H1 (cell line): Measurements from ENCODE around the gene ILDR2. TPM values are rescaled to one million over a fixed set of nuclear protein-coding genes. Genes with fewer than 3 reads are reported as not detected.

Experiments
- CTCF ChIA-PET: fragments of 300-600 bp; sonication (Branson Sonifier 250); formaldehyde crosslinking; loops from one replicate; lab custom pipeline; 2021; ENCODE audit not compliant: partially characterized antibody; lab: Charles Lee
- POLR2A ChIA-PET: fragments of 300-600 bp; sonication (Branson Sonifier 250); formaldehyde crosslinking; loops from one replicate; lab custom pipeline; 2021; ENCODE audit warnings: inconsistent platforms; ENCODE audit not compliant: partially characterized antibody; lab: Charles Lee
- DNase-seq, 2 experiments: peaks; one replicate each; pipeline versions ENCODE4 v3.0.0 to v3.0.0-alpha.2; 2010 to 2022; ENCODE audit warnings: low spot score in 2 of 2, low read depth in 1 of 2, mixed read lengths in 1 of 2
- FAIRE-seq: peaks from 2 replicates; lab custom pipeline; 2011; peaks lifted over from hg19 to GRCh38; lab: Jason Lieb, UNC
- H2AFZ ChIP-seq: 2 replicates; pipeline ENCODE4 v1.8.1; 2012; ENCODE audit warnings: low read length, inconsistent platforms
- H2AK5ac ChIP-seq: 2 replicates; pipeline ENCODE4 v1.6.1; 2013; ENCODE audit warnings: low read depth, low read length
- H2BK120ac ChIP-seq: replicated peaks from 2 replicates; pipeline ENCODE3; 2013; ENCODE audit warnings: low read depth, low read length, inconsistent platforms
- H2BK12ac ChIP-seq: 2 replicates; pipeline ENCODE4 v1.6.1; 2013; ENCODE audit warnings: low read depth, low read length
- H2BK15ac ChIP-seq: 2 replicates; pipeline ENCODE4 v1.6.1; 2013; ENCODE audit warnings: low read length
- H2BK20ac ChIP-seq: 2 replicates; pipeline ENCODE4 v1.6.1; 2013; ENCODE audit warnings: low read length
- H2BK5ac ChIP-seq: 2 replicates; pipeline ENCODE4 v1.6.1; 2013; ENCODE audit warnings: low read depth, low read length
- H3K14ac ChIP-seq: 2 replicates; pipeline ENCODE4 v1.6.1; 2013; ENCODE audit warnings: inconsistent platforms; ENCODE audit not compliant: insufficient read length
- H3K18ac ChIP-seq: 2 replicates; pipeline ENCODE4 v1.6.1; 2013; ENCODE audit warnings: low read length; ENCODE audit errors: extremely low read depth
- H3K23ac ChIP-seq: 2 replicates; pipeline ENCODE4 v1.6.1; 2013; ENCODE audit warnings: inconsistent platforms; ENCODE audit not compliant: insufficient read length
- H3K23me2 ChIP-seq: 2 replicates; pipeline ENCODE4 v1.6.1; 2013; ENCODE audit warnings: low read depth, low read length
- H3K27ac ChIP-seq: 2 replicates; pipeline ENCODE4 v1.6.1; 2011; ENCODE audit warnings: low read depth, low read length, inconsistent platforms
- H3K27me3 ChIP-seq, 4 experiments: replicated peaks in 1 of 4; 1 replicate in 1 of 4; 2 replicates in 3 of 4; pipeline versions ENCODE4 v1.6.1 to v1.8.1; 2011 to 2013; ENCODE audit warnings: low read length in 3 of 4, mild to moderate bottlenecking in 3 of 4, inconsistent platforms in 2 of 4, mixed read lengths in 2 of 4, moderate library complexity in 1 of 4; ENCODE audit not compliant: control insufficient read depth in 3 of 4, insufficient read depth in 3 of 4; ENCODE audit errors: extremely low read depth in 1 of 4
- H3K36me3 ChIP-seq, 4 experiments: 2 replicates each; pipeline versions ENCODE4 v1.6.1 to v1.8.1; 2011 to 2013; ENCODE audit warnings: mild to moderate bottlenecking in 4 of 4, low read length in 3 of 4, moderate library complexity in 2 of 4, control low read depth in 1 of 4, inconsistent platforms in 1 of 4; ENCODE audit not compliant: insufficient read depth in 4 of 4, control insufficient read depth in 2 of 4
- H3K4ac ChIP-seq: replicated peaks from 2 replicates; pipeline ENCODE3; 2013; ENCODE audit warnings: low read length, low read depth, mixed read lengths, inconsistent platforms; ENCODE audit not compliant: insufficient read length
- H3K4me1 ChIP-seq, 4 experiments: replicated peaks in 1 of 4; 1 replicate in 1 of 4; 2 replicates in 3 of 4; pipeline versions ENCODE4 v1.6.1 to v1.8.1; 2011 to 2013; ENCODE audit warnings: low read length in 3 of 4, inconsistent platforms in 2 of 4, mixed read lengths in 1 of 4; ENCODE audit not compliant: insufficient read depth in 4 of 4, control insufficient read depth in 3 of 4
- H3K4me2 ChIP-seq, 2 experiments: 2 replicates each; pipeline versions ENCODE4 v1.6.1 to v1.8.1; 2011 to 2013; ENCODE audit warnings: low read depth in 2 of 2, low read length in 2 of 2, control low read depth in 1 of 2, inconsistent platforms in 1 of 2, mild to moderate bottlenecking in 1 of 2; ENCODE audit not compliant: insufficient read depth in 1 of 2
- H3K4me3 ChIP-seq, 4 experiments: fragments of 200-600, 300-600 bp in 1 of 4; sonication (generic), shearing (Covaris generic), sonication (Bioruptor Twin) in 1 of 4; 2 replicates each; pipeline versions ENCODE4 v1.5.1 to v1.8.1; 2011 to 2016; ENCODE audit warnings: low read length in 4 of 4, low read depth in 3 of 4, control low read depth in 2 of 4, inconsistent platforms in 2 of 4, mild to moderate bottlenecking in 2 of 4, mixed read lengths in 1 of 4, moderate library complexity in 1 of 4; ENCODE audit not compliant: insufficient read depth in 2 of 4; ENCODE audit errors: extremely low read depth in 1 of 4
- H3K56ac ChIP-seq: replicated peaks from 2 replicates; pipeline ENCODE3; 2013; ENCODE audit warnings: low read depth, mild to moderate bottlenecking, mixed read lengths, low read length, inconsistent platforms; ENCODE audit not compliant: insufficient read length
- H3K79me1 ChIP-seq: 2 replicates; pipeline ENCODE4 v1.6.1; 2013; ENCODE audit warnings: low read depth, low read length, control low read depth
- H3K79me2 ChIP-seq, 2 experiments: 2 replicates each; pipeline versions ENCODE4 v1.6.1 to v1.8.1; 2012 to 2013; ENCODE audit warnings: low read length in 2 of 2, mild to moderate bottlenecking in 2 of 2, inconsistent platforms in 1 of 2; ENCODE audit not compliant: insufficient read depth in 2 of 2, control insufficient read depth in 1 of 2
- H3K9ac ChIP-seq, 4 experiments: replicated peaks in 1 of 4; 1 replicate in 1 of 4; 2 replicates in 3 of 4; pipeline versions ENCODE4 v1.6.1 to v1.8.1; 2011 to 2013; ENCODE audit warnings: low read depth in 3 of 4, low read length in 3 of 4, control low read depth in 2 of 4, mild to moderate bottlenecking in 2 of 4, moderate library complexity in 2 of 4, inconsistent platforms in 1 of 4; ENCODE audit errors: extremely low read depth in 1 of 4
- H3K9me3 ChIP-seq, 2 experiments: 2 replicates each; pipeline versions ENCODE4 v1.6.1 to v1.8.1; 2012 to 2013; ENCODE audit warnings: mild to moderate bottlenecking in 2 of 2, moderate library complexity in 2 of 2, control low read depth in 1 of 2, inconsistent platforms in 1 of 2, low read depth in 1 of 2, low read length in 1 of 2, mixed read lengths in 1 of 2; ENCODE audit not compliant: insufficient read depth in 2 of 2
- H4K20me1 ChIP-seq, 2 experiments: replicated peaks in 1 of 2; 2 replicates each; pipeline versions ENCODE3 to v1.8.1; 2011 to 2013; ENCODE audit warnings: inconsistent platforms in 2 of 2, low read length in 2 of 2, mild to moderate bottlenecking in 1 of 2; ENCODE audit not compliant: insufficient read depth in 2 of 2, control insufficient read depth in 1 of 2
- H4K5ac ChIP-seq: 2 replicates; pipeline ENCODE4 v1.6.1; 2013; ENCODE audit warnings: low read length, low read depth, mixed read lengths, inconsistent platforms; ENCODE audit not compliant: insufficient read length
- H4K8ac ChIP-seq: 2 replicates; pipeline ENCODE4 v1.8.0; 2013; ENCODE audit warnings: mild to moderate bottlenecking, moderate library complexity, low read length, inconsistent platforms; ENCODE audit not compliant: insufficient read depth; ENCODE audit errors: extremely low read depth
- H4K91ac ChIP-seq: replicated peaks from 2 replicates; pipeline ENCODE3; 2013; ENCODE audit warnings: low read length, mixed read lengths, inconsistent platforms; ENCODE audit not compliant: insufficient read length
- CBX8 ChIP-seq: fragments of 300-800, 300-1000 bp; sonication (generic); IDR thresholded peaks from 2 replicates; pipeline ENCODE4 v1.7.1; 2016; ENCODE audit warnings: low read depth, low read length, borderline replicate concordance
- JUND ChIP-seq: IDR thresholded peaks from 2 replicates; pipeline ENCODE4 v1.6.1; 2011; ENCODE audit warnings: mild to moderate bottlenecking, improper control_type of control experiment, low read length
- KDM4A ChIP-seq: IDR thresholded peaks from one replicate; pipeline ENCODE4 v1.7.1; 2012; ENCODE audit warnings: low read depth, mild to moderate bottlenecking, moderate library complexity, low read length, inconsistent platforms; ENCODE audit not compliant: severe bottlenecking
- KDM5A ChIP-seq: fragments of 200-600 bp; IDR thresholded peaks from 2 replicates; pipeline ENCODE4 v1.7.1; 2012; ENCODE audit warnings: mild to moderate bottlenecking, low read length, inconsistent platforms, mixed read lengths
- SP2 ChIP-seq: IDR thresholded peaks from 2 replicates; pipeline ENCODE4 v1.6.1; 2012; ENCODE audit warnings: mild to moderate bottlenecking, low read length, inconsistent platforms
- WGBS, 2 experiments: shearing (Covaris generic) in 1 of 2; methylation state at CpG; one replicate each; pipeline versions ENCODE4 v1.1.6 to v1.1.7; 2013 to 2015; ENCODE audit warnings: low lambda C conversion rate in 2 of 2, mixed read lengths in 2 of 2, inconsistent platforms in 1 of 2, low coverage in 1 of 2, missing lambda C conversion rate in 1 of 2; ENCODE audit not compliant: insufficient replicate concordance in 2 of 2, insufficient coverage in 1 of 2, insufficient read length in 1 of 2; ENCODE audit errors: extremely low coverage in 1 of 2, missing lambda C conversion rate in 1 of 2; 5-methylcytosine and 5-hydroxymethylcytosine counted together
- polyA plus RNA-seq, 7 experiments: library from polyadenylated mRNA; depleted of rRNA in 3 of 7; stranded (reverse) in 5 of 7; unstranded in 2 of 7; fragments of >200 nt in 5 of 7; fragments of 200-250 nt in 2 of 7; gene quantifications; 1 replicate in 5 of 7; 2 replicates in 1 of 7; 4 replicates in 1 of 7; pipeline versions ENCODE4 v1.2.1 to v1.2.3, GENCODE V29; 2011 to 2013; ENCODE audit warnings: missing spikeins in 2 of 7, mixed read lengths in 2 of 7
- total RNA-seq: library from RNA; stranded (reverse); fragmentation: NEBNext Ultra II Directional; extraction: Animal tissue kit (Norgen Biotek cat#: 25700); gene quantifications from 2 replicates; pipeline ENCODE4 v1.2.1, GENCODE V29; 2021

ILDR2 gene
- total and polyA plus RNA-seq, 2 of the 8 experiments (the other 6 are each of a cell fraction or from before 2014, with no cell fraction given), result 0.85 to 0.86 TPM

DNA sequence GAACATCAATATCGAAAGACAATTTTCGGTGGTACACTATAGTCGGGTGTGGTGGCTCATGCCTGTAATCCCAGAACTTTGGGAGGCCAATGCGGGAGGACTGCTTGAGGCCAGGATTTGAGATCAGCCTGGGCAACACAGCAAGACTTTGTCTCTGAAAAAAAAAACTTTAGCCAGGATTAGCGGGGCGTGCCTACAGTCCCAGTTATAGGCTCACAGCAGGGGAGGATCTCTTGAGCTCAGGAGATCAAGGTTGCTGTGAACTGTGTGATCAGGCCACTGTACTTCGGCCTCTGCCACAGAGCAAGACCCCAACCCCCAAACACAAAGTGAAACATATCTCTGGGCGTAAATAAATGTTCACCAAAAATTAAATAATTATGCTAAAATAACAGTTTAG is 100.9 kb downstream of the ILDR2 start:
- Histone ChIP-seq H2AFZ (no peak overlapping the region), H2AK5ac (no peak overlapping the region), H4K8ac (no peak overlapping the region), H3K56ac (no peak overlapping the region), H3K79me2 (peaks cover 6 to 61% of the 10 kb centered on the region in 2 experiments), H2BK5ac (no peak overlapping the region), H3K27ac (no peak overlapping the region), H4K5ac (no peak overlapping the region), H2BK15ac (no peak overlapping the region), H3K14ac (no peak overlapping the region), H3K4me3 (no peak overlapping the region; a peak in 1 of 8 replicates), H3K4me2 (peak overlapping the region; percentile 74 to 83; a peak in 2 of 4 replicates), H3K36me3 (peaks cover 0 to 2% (median 0%) of the 10 kb centered on the region in 4 experiments; a peak in 1 of 8 replicates), H3K27me3 (no peaks in the 10 kb centered on the region), H2BK120ac (no peak overlapping the region), H2BK20ac (no peak overlapping the region), H2BK12ac (no peak overlapping the region), H3K9ac (no peak overlapping the region), H3K79me1 (peaks cover 5% of the 10 kb centered on the region; the same call in 1 of the 2 replicates), H3K23me2 (no peaks in the 10 kb centered on the region; the same call in 1 of the 2 replicates), H3K18ac (no peak overlapping the region), H4K91ac (no peak overlapping the region), H3K9me3 (no peaks in the 10 kb centered on the region), H3K23ac (no peak overlapping the region), H3K4me1 (peaks cover 0 to 5% (median 3%) of the 10 kb centered on the region in 4 experiments; a peak in 5 of 7 replicates), H4K20me1 (peaks cover 5 to 11% of the 10 kb centered on the region in 2 experiments), H3K4ac (no peak overlapping the region)
- POLR2A ChIA-PET, result interaction anchor here (1.0 kb wide), 1 partner anchor 183 kb away, joined by 4 read pairs; no protein-coding TSS in a partner anchor
- CTCF ChIA-PET, result interaction anchor here (0.6 to 2.2 kb wide), 3 partner anchors 29 to 766 kb away, joined by 3 to 8 read pairs (median 3); no protein-coding TSS in a partner anchor
- TF ChIP-seq CBX8 (no peak), KDM5A (no peak), JUND (no peak), SP2 (no peak), KDM4A (no peak)
- WGBS, 2 experiments, result 90% methylated on average over 8 of the region's 8 CpGs; no CpG with 5 or more reads in 1 of the 2 experiments
- no peak for DNase-seq
- FAIRE-seq, result no peak
